GM19043 (cell line): ENCODE results near the gene FAM117B.
A peak's percentile ranks its signal among the peaks of the same experiment; 100 is the strongest.

ENCODE experiments used
- ATAC-seq: cut with Tn5 transposase; IDR thresholded peaks from one replicate; pipeline ENCODE4 v1.9.1; 2021; ENCODE audit warnings: low read depth; ENCODE audit not compliant: unreplicated experiment

The FAM117B gene

GRCh38 chr2:202754936-202755335 is 120.2 kb downstream of the FAM117B start:
- ATAC-seq: no peak

GRCh38 chr2:202756598-202756997 is 121.8 kb downstream of the FAM117B start:
- ATAC-seq: no peak

- no peak for ATAC-seq
Measured at GRCh38 chr2:202757339-202757738, 122.6 kb downstream of the FAM117B start.

- no peak for ATAC-seq
Measured at GRCh38 chr2:202758128-202758527, 123.4 kb downstream of the FAM117B start.

DNA sequence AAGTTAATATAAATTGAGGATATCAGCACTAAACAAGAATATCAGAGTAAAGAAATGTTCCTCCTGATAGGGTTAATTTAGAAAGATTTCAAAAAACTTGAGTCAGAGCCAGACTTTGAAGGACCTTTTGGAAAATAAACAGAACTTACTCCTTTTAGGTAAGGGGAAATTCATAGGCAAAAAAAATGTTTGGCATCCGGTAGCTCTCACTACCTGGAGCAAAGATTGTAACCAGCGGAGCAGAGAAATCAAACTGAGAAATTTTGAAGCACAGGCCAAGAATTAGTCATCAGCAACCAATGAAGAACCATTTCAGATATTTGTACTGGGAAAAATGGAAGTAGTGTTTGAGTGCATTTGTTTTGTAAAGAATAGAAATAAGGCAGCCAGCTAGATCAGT is 123.8 kb downstream of the FAM117B start:
- ATAC-seq: no peak

DNA sequence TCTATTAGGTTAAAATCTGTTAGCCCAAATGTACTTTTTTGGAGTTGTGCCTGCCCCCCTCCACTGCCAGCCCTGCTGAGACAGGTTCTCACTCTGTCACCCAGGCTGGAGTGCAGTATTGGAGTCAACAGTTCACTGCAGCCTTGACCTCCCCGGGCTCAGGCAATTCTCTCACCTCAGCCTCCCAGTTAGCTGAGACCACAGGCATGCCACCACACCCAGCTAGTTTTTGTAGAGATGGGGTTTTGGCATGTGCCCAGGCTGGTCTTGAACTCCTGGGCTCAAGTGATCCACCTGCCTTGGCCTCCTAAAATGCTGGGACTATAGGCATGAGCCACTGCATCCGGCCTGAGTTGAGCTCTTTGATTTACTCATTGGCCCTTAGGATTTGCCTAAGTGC is 126.1 kb downstream of the FAM117B start:
- ATAC-seq: no peak

- ATAC-seq: no peak
Measured at GRCh38 chr2:202762556-202762955, 127.8 kb downstream of the FAM117B start.

GRCh38 chr2:202763916-202764315 is 129.1 kb downstream of the FAM117B start:
- no peak for ATAC-seq

DNA sequence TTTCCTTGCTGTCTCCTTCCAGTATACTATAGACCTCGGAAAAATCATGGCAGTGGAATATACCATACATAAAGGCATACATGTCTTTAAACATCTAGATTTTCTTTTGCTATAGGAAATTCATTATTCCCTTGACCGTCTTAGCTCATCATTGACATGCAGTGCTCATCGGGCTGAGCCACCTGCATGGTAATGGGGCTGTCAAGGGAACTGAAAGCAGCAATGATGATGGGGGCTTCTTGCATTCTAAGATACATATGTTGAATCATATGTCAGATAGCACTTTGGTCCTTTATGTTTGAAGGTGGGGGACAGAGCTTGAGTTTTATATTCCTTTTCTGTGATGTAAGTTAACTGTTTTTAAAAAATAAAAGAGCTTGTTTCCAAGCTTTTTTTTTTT is 130.2 kb downstream of the FAM117B start:
- no peak for ATAC-seq

- no peak for ATAC-seq
Measured at GRCh38 chr2:202765436-202765835, 130.7 kb downstream of the FAM117B start.

DNA sequence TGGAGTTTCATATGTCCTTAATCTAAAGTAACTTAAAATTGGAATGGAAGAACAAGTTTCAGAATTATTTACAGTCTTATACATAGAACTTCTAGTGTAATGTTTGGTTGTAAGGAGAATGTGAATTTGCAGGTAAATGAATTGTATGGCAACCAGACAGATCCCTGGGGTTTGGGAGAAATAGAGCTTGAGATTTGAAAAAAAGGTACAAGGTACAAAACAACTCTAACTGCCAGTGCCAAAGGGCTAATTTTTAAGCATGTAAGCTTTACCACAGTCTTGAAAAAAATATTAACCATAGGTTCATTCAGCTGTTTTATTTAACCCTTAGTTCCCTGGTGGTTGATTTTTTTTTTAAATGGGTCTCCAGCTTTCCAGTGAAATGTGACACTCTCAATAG is 133.5 kb downstream of the FAM117B start:
- no peak for ATAC-seq

DNA sequence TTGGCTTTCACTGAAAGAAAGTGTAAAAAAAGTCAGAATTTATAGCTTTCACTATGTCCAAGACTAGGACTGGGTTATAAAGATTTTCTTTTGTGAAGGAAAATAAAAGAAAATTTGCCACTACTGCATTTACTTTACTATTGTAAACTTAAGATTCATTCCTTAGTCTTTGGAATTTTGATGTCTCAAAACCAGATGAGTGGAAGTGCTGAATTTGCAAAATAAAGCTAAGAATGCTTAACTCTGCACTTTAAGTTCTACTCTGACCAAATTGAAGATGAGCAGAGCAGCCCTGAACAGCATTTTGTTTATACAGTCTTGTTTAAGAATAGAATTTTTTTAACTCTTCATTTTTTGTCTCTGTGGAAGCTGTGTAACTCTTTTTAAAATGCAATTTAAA is 134.4 kb downstream of the FAM117B start:
- ATAC-seq: no peak

GRCh38 chr2:202771336-202771735 is 136.6 kb downstream of the FAM117B start:
- ATAC-seq: no peak

- ATAC-seq: no peak
Measured at GRCh38 chr2:202771741-202772460, 137.1 kb downstream of the FAM117B start.

- ATAC-seq: no peak
Measured at GRCh38 chr2:202773301-202773973, 138.7 kb downstream of the FAM117B start.

DNA sequence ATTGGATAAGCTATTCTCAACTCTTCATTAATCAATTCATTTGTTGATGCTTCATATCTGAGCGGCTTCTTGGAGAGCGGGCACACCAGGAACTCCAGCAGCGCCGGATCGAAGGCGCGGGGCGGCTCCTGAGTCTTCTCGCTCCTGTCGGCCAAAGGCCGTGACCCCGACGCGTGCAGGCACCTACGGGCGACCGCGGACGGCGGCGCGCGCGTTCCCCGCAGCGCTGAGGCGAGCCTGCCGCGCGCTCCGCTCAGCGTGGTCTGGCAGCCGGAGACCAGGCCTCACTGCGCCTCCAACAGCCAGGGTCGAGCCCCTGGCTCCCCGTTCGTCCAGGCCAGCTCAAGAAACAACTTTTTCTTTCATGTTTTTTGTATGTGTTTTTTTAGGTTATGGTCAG is 139.3 kb downstream of the FAM117B start:
- ATAC-seq: no peak

DNA sequence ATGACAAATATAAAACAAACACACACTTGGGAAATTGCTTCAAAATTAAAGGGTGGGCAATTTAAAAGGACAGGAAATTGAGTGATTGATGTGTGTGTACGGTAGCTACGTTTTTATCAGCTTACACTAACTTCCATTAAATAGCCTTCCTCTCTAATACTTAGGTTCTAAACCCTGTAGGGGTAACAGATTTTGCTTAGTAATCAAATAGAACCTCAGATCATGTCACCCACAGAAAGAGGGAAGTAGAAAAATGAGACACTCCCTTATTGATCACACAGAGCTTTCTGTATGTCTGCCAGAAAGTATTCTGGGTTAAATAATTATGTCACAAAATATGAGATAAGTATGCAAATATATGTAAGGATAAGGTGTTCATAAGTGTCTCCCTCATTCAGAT is 143.4 kb downstream of the FAM117B start:
- no peak for ATAC-seq

DNA sequence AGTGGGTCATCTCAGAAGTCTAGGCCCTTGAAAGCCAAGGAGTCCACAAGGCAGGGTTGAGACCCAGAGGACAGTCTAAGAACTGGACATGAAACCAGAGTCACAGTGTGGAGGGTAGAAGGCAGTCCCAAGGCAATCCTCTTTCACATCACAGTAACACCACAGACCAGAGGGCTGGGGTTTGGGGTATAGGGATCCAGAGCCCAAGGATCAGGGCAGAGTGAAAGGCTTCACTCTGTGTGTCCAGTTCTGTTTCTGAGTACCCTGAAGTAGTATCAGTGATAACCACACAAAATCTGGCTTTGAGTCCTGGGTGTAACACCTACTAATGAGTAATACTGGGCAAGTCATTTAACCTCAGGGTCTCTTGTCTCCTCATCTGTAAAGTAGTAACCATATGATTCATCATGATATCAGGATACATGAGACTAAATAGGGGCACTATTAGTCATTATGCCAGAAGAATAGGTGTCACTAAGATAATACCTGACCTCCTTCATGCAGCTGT is 145.8 kb downstream of the FAM117B start:
- ATAC-seq: peak; percentile 95

DNA sequence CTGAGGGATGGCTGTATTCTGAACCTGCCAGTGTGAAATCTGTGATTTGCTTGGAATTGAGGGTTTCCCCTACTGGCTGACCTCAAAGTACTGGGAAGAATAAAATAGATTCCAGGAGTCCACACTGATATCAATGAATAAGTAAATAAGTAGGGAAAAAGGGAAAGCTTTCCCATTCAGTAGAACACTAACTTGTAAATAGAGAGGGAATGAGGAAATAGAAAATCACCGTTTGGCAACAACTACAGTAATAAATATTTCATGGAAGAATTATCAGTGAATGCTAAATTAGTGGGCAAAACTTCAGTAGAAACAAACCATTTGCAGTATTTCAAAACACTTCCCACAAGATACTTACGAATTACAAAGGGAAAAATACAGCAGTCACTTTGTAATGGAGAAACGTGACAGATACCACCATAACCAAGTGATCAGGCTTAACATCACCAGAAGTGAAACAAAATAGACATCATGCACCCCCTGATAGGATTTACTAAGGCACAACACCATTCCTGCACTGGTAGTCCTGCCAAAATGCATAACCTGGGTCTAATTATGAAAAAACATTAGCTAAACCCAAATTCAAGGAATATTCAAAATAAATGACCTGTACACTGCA is 148.3 kb downstream of the FAM117B start:
- no peak for ATAC-seq

GRCh38 chr2:202786842-202787241 is 152.1 kb downstream of the FAM117B start:
- ATAC-seq: no peak

- ATAC-seq: no peak
Measured at GRCh38 chr2:202790676-202791075, 155.9 kb downstream of the FAM117B start.

DNA sequence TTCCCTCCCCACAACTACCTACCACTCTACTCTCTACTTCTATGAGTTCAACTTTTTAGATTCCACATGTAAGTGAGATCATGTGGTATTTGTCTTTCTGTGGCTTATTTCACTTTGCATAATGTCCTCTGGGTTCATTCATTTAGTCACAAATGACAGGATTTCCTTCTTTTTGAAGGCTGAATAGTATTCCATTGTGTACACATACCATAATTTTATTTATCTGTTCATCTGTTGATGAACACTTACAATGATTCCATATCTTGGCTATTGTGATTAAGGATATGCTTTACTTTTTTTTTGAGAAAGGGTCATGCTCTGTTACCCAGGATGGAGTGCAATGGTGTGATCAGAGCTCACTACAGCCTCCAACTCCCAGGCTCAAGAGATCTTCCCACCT is 163.2 kb downstream of the FAM117B start:
- no peak for ATAC-seq
